GM19468 (cell line): Measurements from ENCODE around the gene ZNF385B.

Source experiments
- ATAC-seq: cut with Tn5 transposase; IDR thresholded peaks from one replicate; pipeline ENCODE4 v1.9.1; 2021; ENCODE audit warnings: mild to moderate bottlenecking, moderate library complexity, moderate number of reproducible peaks; ENCODE audit not compliant: unreplicated experiment; ENCODE audit errors: extremely low read depth

The ZNF385B gene

GRCh38 chr2:179562330-179562885 lies 299.0 kb downstream of the ZNF385B start:
- ATAC-seq, result no peak

GRCh38 chr2:179561702-179562101 lies 299.7 kb downstream of the ZNF385B start:
- ATAC-seq, result no peak

- ATAC-seq, result no peak
Measured at GRCh38 chr2:179560257-179560735, 301.1 kb downstream of the ZNF385B start.

- ATAC-seq, result no peak
Measured at GRCh38 chr2:179559108-179559806, 302.2 kb downstream of the ZNF385B start.

GRCh38 chr2:179558010-179558934 lies 303.1 kb downstream of the ZNF385B start:
- ATAC-seq, result no peak

GRCh38 chr2:179556425-179556824 lies 305.0 kb downstream of the ZNF385B start:
- ATAC-seq, result no peak

- ATAC-seq, result no peak
Measured at GRCh38 chr2:179555691-179556283, 305.6 kb downstream of the ZNF385B start.

GRCh38 chr2:179554639-179555386 lies 306.6 kb downstream of the ZNF385B start:
- no peak for ATAC-seq

- no peak for ATAC-seq
Measured at GRCh38 chr2:179553382-179553781, 308.0 kb downstream of the ZNF385B start.

GRCh38 chr2:179551539-179552045 lies 309.8 kb downstream of the ZNF385B start:
- no peak for ATAC-seq

GRCh38 chr2:179550849-179551248 lies 310.6 kb downstream of the ZNF385B start:
- ATAC-seq, result no peak

GRCh38 chr2:179550214-179550613 lies 311.2 kb downstream of the ZNF385B start:
- ATAC-seq, result no peak

GRCh38 chr2:179546656-179547055 lies 314.8 kb downstream of the ZNF385B start:
- no peak for ATAC-seq

GRCh38 chr2:179545024-179545423 lies 316.4 kb downstream of the ZNF385B start:
- no peak for ATAC-seq

GRCh38 chr2:179543361-179543901 lies 318.0 kb downstream of the ZNF385B start:
- ATAC-seq, result no peak

- ATAC-seq, result no peak
Measured at GRCh38 chr2:179541586-179541985, 319.8 kb downstream of the ZNF385B start.

GRCh38 chr2:179539124-179539511 lies 322.3 kb downstream of the ZNF385B start:
- no peak for ATAC-seq

GRCh38 chr2:179538406-179539123 lies 322.8 kb downstream of the ZNF385B start:
- ATAC-seq, result no peak

- no peak for ATAC-seq
Measured at GRCh38 chr2:179536185-179536584, 325.2 kb downstream of the ZNF385B start.
